HG03025 (cell line): ENCODE data around the gene ZPLD1.

Experiments
- ATAC-seq: cut with Tn5 transposase; IDR thresholded peaks from one replicate; pipeline ENCODE4 v1.9.1; 2021; ENCODE audit warnings: mild to moderate bottlenecking, moderate library complexity; ENCODE audit not compliant: unreplicated experiment, low FRiP score

ZPLD1 gene

GRCh38 chr3:102434715-102435114, at the start of gene ZPLD1:
Gene ZPLD1 (plus strand): TSS chr3:102435015. CDS start chr3:102438488, 3,473 bp downstream.
- no peak for ATAC-seq

- ATAC-seq: no peak
Observed at GRCh38 chr3:102390171-102390864, 44.5 kb upstream of the ZPLD1 start.

GRCh38 chr3:102390916-102391315, 43.9 kb upstream of the ZPLD1 start:
- ATAC-seq: no peak

- no peak for ATAC-seq
Observed at GRCh38 chr3:102391491-102391890, 43.3 kb upstream of the ZPLD1 start.

DNA sequence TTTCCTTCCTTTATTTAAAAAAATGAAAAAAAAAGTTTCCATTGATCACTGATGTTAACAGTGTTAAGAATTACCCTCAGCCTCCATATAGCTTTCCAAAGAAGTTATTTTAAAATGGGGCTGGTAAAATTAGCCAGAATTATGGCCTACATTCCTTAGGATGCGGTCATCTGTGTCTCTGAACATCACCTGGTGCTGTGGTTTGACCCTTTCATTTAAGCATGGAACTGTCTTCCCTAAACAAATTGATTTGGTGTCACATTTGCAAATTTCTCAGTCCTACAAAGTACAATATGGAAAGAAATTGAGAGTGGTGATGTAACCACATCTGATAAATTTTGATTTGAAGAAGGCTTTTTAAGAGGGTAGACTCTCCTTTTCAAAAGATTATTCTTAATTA, 40.3 kb upstream of the ZPLD1 start:
- no peak for ATAC-seq

GRCh38 chr3:102398176-102398575, 36.6 kb upstream of the ZPLD1 start:
- no peak for ATAC-seq

- no peak for ATAC-seq
Observed at GRCh38 chr3:102398666-102399065, 36.1 kb upstream of the ZPLD1 start.

- ATAC-seq: no peak
Observed at GRCh38 chr3:102400142-102400541, 34.7 kb upstream of the ZPLD1 start.

DNA sequence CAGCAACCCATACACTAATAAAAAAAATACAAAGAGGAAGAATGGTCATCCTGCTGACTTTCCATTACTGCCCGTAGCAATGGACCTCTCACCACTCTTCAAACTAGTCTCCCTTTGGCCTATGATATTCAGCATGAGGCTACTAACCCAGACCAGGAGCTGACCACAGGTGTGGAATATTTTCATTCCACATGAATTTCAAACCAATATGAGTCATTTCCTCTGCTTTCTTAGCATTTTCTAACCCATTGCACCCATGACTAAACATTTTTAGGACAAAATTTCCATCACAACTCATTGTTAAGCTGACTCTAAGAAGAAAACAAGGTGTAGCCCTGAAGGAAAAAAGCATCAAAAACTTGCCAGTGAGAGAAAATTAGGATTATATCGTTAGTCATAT, 34.0 kb upstream of the ZPLD1 start:
- no peak for ATAC-seq

DNA sequence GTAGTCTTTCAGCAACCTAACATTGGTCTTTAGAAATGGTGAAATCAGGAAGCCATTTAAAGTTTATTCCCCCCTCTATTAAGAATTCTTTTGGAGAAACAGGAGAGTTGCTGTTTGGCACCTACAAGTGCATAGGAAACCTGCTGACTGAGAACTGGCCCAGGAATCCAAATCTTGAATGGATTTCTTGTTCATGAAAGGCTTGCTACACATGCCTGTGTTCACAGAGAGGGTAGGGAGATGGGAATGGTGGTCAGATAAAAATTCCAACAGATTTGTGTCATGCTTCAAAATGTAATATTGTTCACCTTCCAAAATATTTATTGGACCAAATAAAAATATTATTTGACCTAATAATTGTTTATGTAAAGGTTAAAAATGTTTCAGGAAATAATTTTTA, 24.2 kb upstream of the ZPLD1 start:
- no peak for ATAC-seq

GRCh38 chr3:102415553-102415952, 19.3 kb upstream of the ZPLD1 start:
- no peak for ATAC-seq

DNA sequence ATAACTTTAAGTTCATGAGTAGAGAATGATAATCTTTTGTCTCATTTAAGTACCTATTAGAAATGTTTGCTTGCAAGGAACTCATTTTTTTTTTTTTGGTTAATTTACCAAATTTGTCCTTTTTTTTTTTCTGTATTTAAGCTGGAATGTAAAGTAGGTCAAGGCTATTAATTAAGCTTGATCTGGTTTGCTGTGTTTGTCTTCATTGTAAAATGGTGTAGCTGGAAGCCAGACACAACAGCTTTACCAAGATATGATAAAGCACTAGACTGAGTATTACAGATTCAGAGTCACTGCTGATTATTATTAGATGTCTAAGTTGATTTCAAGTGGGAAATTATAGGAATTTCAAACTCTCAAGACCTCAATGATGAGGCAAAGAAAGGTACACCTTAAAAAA, 15.0 kb upstream of the ZPLD1 start:
- no peak for ATAC-seq

DNA sequence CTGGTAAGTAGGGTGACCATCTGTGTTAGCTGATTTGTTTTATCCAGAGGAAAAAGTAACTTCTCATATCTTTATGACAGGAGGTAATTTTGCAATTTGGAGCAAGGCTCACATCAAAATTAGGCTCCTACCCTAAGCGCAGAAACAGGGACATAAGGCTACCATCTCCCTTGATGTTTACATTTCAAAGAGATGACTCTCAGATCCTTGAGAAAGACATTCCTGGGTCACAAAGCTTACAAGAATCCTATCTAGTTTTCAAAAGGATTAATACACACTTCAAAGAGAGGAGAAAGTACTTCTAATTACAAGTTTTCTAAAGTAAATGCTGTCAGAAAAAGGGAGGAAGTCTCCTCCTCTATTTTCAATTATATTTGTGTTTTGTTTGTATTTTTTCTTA, 7.0 kb downstream of the ZPLD1 start:
- no peak for ATAC-seq

DNA sequence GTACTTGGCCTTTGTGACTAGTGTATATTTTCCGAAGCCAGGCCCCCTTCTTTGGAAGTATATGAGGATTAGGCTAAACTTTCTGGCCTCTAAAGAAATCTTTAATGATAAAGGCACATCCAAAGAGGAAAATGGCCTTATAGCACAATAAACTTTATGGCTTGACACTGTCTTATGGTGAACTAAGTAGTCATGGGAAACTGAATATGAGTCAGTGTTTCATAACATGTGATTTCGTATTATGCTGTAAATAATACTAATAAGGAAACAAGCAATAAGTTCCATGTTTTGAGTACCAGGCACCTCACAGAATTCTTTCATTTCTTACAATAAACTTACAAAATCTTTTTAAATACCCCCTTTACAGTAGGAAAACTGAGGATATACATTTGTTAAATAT, 8.2 kb downstream of the ZPLD1 start:
- no peak for ATAC-seq

DNA sequence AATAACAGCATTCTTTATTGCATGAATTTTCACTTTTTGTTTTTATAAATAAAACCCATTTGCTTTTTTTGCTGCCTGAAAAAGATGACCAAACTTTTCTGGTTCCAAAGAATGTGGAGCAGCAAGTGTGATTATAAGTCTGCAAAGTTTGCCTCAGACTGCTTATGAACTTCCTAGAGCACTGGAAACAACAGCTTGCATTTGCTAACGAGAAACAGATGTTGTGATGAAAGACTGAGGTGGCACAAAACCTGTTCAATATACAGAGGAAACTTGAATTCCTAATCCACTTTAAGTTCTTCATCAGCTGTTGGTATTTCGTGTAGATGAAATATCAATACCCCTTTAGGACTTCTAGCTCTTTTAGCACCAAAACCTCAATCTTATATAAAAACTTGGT, 9.3 kb downstream of the ZPLD1 start:
- no peak for ATAC-seq

DNA sequence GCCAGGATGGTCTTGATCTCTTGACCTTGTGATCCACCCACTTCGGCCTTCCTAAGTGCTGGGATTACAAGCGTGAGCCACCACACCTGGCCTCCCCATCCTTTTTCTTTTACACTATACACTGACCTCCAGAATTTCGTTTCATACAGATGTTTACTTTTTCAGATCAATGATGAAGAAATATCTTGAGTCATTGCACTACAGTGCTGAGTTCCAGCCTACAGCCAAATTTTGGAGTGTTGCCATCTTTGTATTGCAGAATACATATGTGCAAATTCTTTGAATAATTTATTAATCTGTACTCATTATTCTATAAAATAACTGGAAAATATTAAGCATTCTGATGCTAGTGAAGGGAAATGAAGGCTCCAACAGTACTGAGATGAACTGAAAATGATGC, 12.5 kb downstream of the ZPLD1 start:
- ATAC-seq: no peak

DNA sequence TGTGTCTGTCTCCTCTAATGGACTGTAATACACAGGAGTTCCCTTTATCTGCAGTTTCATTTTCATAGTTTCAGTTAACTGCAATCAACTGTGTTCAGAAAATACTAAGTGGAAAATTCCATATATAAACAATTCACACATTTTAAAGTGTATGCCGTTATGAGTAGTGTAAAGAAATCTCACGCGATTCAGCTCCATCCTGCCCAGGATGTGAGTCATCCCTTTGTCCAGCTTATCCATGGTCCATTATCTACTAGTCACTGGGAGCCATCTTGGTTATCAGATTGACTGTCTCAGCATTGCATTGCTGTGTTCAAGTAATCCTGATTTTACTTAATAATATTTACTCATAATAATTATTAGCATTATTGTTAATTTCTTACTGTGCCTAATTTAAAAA, 14.5 kb downstream of the ZPLD1 start:
- ATAC-seq: no peak

DNA sequence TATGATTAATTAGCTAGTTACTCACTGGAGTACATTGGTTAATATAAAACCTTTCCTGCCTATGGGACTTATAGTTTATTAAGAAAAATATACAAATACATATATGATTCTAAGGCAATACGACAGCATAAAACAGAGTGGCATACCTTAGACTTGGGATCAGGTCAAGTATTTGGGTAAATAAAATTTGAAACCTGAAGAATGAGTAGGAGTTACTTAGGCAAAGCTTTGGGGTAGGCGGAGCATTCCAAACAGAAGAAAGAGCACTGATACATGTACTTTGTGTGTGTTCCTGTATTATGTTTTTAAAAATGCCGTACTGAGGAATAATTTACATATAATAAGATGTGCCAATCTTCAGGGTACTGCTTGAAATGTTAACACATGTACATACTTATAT, 15.1 kb downstream of the ZPLD1 start:
- no peak for ATAC-seq

GRCh38 chr3:102450976-102451375, 16.2 kb downstream of the ZPLD1 start:
- ATAC-seq: no peak

DNA sequence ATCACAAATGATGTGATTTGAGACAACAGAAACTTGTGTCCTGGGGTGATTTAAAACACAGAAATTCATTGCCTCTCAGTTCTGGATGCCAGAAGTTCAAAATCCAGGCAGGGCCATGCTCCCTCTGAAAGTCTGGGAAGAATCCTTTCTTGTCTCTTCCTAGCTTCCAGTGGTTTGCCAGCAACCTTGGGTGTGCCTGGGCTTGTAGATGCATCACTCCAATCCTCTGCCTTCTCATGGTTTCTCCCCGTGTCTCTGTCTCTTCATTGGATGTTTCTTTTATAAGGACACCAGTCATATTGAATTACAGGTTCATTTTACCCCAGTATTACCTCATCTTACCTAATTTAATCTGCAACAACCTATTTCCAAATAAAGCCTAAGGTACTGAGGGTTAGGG, 16.7 kb downstream of the ZPLD1 start:
- no peak for ATAC-seq

DNA sequence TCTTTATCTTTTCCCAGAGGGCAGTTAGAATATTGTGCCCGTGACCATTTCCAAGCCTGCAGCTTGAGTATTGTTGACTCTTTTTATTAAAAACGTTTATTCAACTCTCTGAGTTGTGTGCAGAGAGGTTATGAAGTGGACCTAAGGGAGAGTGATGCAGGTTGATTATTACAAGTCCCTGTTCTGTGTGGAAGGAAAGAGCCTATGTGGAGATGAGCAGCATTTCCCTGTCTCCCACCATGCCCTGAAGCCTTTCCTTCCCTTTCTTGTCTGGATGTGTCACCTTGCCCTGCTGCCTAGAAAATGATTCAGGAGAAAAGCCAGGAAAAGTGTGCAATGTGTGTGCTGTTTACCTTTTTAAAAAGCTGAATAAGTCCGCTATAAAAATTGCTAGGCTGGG, 19.4 kb downstream of the ZPLD1 start:
- ATAC-seq: no peak

- no peak for ATAC-seq
Observed at GRCh38 chr3:102457644-102458043, 22.8 kb downstream of the ZPLD1 start.

GRCh38 chr3:102460579-102460978, 25.8 kb downstream of the ZPLD1 start:
- no peak for ATAC-seq
